DMS 273 (cell line): ENCODE measurements around the gene KCNN3.

Experiments used
- DNase-seq: peaks from one replicate; lab custom pipeline; 2025; ENCODE audit not compliant: unreplicated experiment; lab: John Stamatoyannopoulos, UW

Gene KCNN3

GRCh38 chr1:154735061-154735803 is 134.8 kb downstream of the KCNN3 start:
- no peak for DNase-seq

DNA sequence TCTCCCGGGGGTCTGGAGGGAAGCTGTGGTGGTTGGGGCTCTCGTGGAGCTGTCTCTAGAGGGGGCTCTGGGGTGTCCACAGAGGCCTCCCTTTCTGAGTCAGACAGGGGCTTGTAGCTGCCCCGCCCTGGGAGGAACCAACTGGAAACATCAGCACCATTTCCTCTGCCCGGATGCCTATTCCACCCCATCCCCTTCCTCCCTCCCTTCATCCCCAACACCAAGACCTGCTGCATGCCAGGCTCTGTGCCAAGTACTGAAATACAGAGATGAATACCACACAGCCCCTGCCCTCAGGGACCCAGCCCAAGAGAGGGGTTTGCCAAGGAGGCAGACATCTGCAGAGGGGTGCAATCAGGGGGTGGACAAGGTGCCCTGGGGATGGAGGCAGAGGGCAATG is 136.5 kb downstream of the KCNN3 start:
- DNase-seq, result no peak

DNA sequence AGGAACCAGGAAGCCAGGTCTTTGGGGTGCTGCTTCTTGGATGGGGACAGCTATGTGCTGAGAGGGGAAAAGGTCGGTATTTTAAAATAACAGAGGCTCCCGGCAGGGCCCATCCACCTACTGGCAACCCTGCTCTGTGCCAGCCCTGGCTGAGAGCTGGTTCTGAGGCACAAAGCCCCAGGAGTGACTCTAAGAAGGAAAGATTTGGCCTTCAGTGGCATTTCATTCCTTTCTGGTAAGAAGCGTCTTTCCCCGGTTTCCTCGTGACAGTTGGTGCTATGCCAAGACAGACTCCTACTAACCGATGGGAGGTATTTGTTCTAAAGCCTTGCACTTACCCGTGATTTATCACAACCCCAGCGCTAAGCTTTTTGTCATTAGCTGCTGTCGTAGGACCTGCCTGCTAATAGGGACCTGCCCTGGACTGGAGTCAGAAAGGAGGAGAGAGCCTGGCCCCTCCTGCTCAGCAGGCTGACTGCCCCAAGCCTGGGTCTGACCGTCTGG is 139.0 kb downstream of the KCNN3 start:
- peak; percentile 16 for DNase-seq

GRCh38 chr1:154730259-154730658 is 139.8 kb downstream of the KCNN3 start:
- peak; percentile 45 for DNase-seq

DNA sequence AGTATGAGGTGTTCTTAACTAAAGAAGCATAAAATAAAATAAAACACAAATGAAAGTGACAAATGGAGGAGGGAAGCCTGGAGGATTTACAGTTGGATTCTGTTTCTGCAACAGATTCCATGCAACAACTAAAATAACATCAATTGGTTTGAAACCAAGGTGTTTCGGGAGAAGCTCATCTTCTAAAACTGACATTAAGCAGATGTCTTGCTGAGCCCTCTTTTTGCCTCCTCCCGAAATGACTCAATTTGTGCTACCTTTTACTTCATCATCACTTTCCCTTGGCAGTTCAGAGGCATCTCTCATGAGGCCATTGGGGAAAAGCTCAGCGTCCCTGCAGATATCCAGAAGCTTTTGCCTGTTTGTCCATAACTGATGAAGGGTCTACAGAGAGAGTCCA is 140.5 kb downstream of the KCNN3 start:
- no peak for DNase-seq

GRCh38 chr1:154729031-154729442 is 141.0 kb downstream of the KCNN3 start:
- peak; percentile 12 for DNase-seq

DNA sequence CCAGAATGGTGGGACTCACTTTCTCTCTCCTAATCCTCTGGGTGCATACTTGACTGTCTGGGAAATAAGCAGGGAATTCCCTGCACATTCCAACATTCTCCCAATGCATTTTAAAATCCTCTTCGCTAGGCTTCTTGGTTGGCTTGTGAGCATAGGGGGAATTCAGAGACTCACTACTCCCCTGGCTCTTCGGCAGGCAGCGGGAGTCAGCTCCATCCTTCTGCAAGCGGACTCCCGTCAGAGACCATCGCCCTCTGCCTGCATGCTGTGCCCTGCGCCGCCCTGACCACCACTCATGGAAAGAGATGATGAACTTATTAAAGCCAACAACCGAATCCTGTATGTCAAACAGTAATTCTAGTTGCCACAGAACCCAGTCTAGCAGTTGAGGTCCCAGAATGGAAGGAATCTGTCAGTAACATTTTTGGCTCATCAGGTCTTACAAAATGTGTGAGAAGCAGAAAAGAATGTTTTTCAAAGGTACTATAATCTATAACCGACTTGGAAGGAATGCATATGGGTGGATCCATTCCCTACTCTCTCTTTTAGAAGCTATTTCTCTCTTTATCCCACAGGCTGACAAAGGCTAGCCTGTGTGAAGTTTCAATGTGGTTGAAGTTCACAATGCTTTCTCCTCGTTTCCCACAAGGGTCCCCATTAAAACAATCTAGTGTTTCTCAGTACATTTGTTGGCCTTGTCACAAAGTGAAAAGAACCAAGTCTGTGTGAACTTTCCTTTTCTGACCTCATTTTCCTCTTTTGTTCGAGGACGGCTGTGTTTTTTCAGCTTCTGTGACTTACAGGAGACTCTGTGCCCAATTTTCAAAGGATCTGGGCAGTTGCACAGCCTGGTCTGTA is 143.0 kb downstream of the KCNN3 start:
- DNase-seq, result no peak

- no peak for DNase-seq
These were observed 143.6 kb downstream of the KCNN3 start for GRCh38 chr1:154726443-154726842.

DNA sequence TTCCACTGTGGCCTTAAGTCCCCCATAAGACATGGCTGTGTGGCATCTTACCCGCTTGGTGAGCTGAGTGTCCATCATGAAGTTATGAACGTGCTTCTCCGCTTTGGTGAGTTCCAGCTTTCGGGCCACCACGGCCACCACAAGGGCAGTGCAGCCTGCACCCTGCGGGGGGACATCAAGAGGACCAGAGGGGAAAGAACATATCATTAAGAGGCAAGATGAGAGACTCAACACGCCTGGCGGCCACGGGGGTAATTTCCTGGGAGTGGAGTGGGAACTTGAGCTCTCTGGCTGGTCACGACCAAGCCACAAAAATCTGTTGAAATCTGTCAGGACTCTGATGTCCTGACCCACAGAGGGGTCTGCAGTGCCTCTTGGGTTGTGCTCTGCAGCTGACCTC is 144.2 kb downstream of the KCNN3 start:
- no peak for DNase-seq

DNA sequence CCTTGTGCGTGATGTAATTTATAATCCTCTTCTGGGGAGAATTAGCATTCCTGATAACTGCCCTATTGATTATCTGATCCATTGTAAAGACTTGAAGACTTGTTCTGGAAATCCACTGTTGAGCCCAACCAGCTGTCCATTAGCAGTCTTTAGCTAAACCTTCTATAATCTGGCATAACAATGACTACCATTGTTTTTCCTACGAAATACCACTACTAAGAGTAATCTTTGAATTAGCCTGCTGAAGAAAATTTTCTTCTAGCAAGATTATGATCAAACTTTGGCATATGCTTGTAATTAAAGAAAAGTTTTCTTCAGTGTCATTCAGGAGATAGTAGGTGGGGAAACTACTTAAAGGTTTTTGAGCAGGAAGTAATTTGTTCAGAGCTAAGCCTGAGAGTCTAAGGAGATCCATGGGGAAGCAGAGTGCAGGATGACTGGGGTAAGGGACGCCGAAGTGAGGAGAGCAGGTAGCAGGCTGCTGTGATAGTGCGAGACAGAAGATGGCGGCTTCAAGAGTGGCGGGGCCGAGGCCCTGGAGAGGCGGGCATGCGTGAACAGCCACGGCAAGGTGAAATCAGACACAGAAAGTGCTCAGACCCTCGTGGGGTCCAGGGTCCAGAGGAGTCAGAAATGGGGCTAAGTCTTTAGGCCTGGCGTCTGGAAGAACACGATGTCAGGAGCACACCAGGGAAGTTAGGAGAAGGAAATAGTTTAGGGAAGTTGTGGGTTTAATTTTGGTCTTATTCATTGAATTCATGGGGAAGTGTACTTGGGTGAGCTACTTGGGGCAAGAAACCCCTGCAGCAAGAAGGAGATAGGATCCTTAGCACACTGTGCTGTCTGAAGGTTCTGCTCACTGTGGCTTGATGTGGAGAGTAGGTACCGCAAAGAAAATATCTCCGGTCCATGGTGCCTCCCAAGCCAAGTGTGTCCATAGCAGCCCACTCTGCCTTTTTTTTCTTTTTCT is 149.5 kb downstream of the KCNN3 start:
- no peak for DNase-seq

- DNase-seq, result no peak
These were observed 150.3 kb downstream of the KCNN3 start for GRCh38 chr1:154719586-154720327.

DNA sequence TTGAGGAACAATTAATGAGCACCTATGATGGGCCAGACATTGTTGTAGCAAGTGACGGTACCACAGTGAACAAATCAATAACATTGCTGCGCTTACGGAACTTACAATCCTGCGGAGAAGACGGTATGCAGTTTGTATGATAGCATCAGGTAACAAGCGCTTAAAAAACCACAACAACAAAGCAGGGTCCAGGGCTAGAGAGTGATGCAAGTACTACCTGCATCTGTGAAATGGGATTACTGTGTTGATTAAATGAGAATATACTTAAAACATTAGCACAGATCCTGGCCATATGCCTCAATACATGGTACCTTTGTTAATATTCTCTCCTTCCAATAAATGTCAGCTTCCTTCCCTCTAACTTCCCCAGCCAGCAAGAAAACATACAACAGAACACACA is 151.5 kb downstream of the KCNN3 start:
- DNase-seq, result no peak

GRCh38 chr1:154717528-154717924 is 152.6 kb downstream of the KCNN3 start:
- no peak for DNase-seq

DNA sequence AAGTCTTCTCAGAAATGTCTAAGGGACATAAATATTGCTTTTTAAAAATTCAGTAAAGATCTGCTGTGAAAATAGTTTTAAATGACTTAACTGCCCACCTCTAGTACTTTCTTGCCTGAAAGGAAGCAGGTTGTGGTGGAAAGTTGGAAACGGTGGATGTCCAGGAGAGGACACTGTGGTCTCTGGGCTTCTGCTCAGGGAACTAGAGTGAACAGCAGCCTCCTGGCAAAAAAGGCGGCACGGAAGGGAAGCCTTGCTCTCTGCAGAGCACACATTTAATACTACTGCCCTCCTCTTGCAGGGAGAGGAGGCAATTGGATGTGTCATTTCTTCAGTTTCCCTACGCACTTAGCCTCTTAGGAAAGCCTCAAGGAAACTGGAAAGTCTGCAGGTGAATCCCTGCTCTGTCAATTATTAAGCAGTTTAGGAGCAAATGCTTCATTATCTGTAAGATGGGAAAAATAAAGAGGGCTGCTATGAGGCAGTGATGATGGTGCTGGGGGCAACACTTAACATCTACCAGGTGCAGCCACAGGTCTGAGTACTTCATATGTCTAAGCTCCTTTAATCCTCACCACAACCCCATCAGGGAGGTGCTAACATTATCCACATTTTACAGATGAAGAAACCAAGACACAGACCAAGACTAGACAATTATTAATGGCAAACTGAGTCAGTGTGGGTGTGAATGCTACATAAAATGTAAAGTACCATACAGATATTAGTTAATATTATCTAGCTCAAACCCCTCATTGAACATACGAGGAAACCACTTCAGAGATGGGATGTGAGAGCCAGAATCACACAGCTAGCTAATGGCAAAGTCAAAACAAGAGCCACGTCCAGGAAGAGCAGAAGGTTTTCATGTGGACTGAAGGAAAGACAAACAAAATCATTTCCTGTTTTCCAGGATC is 153.2 kb downstream of the KCNN3 start:
- no peak for DNase-seq

DNA sequence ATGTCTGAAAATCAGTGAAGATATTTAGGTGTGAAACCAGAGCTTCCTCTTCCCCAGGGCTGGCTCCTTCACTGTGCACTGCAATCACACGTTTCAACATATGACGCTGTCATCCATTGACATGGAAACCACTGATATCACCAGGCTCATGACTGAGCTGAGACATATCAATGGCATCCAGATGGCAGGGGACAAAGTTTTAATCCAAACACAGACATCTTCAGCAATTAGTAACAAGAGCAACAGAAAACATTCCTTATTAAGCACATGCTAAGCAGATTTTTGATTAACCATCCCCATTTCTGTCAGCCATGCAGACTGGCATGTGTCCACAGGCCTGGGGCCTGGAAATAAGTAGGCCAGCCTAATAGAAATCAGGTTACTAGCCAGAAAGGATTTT is 154.1 kb downstream of the KCNN3 start:
- DNase-seq, result peak; percentile 57

- DNase-seq, result no peak
These were observed 154.7 kb downstream of the KCNN3 start for GRCh38 chr1:154715385-154715784.

DNA sequence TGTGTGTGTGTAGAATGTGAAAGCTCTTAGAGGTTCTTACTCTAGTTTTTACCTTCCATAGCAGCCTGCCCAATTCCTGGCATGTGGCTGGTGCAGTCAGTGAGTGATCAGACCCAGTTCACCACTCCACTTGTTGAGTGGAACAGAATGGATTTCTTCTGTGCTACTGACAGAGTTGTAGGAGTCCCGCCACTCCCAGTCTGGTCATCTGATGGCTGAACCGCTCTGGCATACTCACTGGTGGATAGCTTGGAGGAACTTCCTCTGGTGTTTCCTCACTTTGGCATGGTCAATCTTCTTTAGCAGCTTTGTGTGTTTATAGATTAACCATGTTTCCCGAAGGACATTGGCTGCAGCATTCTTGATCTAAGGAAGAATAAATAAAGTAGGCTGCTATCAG is 155.4 kb downstream of the KCNN3 start:
- DNase-seq, result peak; percentile 51

- no peak for DNase-seq
These were observed 155.9 kb downstream of the KCNN3 start for GRCh38 chr1:154714052-154714623.

GRCh38 chr1:154713005-154713404 is 157.1 kb downstream of the KCNN3 start:
- DNase-seq, result no peak
